Measurements from ENCODE around the gene ARHGAP35. TPM values are rescaled to one million over a fixed set of nuclear protein-coding genes. Genes with fewer than 3 reads are reported as not detected.
"Not testable (repeated sequence)": the region's sequence is repeated elsewhere in the genome, so short reads cannot be mapped to it uniquely, and the experiment has no call there.

Gene ARHGAP35
- total RNA-seq, 1 donor from 2014 or later, result 21.7 TPM

DNA sequence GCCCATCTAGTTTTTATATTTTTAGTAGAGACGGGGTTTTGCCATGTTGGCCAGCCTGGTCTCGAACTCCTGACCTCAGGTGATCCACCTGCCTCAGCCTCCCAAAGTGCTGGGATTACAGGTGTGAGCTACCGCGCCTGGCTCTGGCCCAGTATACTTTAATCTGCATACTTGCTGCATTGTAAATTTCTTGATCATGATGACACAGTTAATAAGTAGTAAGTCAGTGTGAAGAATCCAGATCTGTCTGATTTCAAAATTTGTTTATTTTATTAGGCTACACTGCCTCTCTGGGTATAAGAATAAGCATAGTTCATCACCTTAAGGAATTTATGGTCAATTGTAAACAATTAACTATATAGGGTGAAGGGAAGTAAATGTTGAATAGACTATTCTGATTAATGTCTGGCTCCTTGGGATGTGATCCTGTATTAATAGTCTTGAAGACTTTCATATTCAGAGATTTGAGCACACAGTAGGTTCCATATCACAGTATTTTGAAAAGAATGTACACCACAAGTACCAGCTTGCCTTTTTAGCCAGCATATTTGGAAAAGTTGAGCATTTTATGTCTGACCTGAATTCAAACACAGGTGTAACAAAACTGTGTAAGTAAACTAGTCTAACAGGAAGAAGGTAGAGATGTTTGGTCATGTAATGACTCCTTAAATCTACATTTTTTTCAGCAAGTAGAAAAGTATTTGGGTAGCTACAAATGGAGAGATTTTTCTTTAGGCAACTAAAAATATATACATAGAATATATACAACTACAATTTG is 7.4 kb downstream of the ARHGAP35 start:
- TF ChIP-seq CTCF (conservative IDR thresholded peaks at IDR 0.05; ENCODE audit: low read depth, low read length), result no peak

GRCh38 chr19:46871173-46871572 is 10.4 kb downstream of the ARHGAP35 start:
- DNase-seq (ENCODE audit: low read depth); H3K4me3 ChIP-seq (ENCODE audit: low read depth, low read length): not testable (repeated sequence)

More for the DNA sequence above, 7.4 kb downstream of the ARHGAP35 start:
- no peak for DNase-seq (ENCODE audit: low read depth)
- H3K4me3 ChIP-seq (ENCODE audit: low read depth, low read length), result no peak overlapping the region

GRCh38 chr19:46872967-46873366 is 12.2 kb downstream of the ARHGAP35 start:
- H3K4me3 ChIP-seq (ENCODE audit: low read depth, low read length), result no peak overlapping the region
- no peak for TF ChIP-seq CTCF (conservative IDR thresholded peaks at IDR 0.05; ENCODE audit: low read depth, low read length)
- no peak for DNase-seq (ENCODE audit: low read depth)

GRCh38 chr19:46875234-46875633 is 14.4 kb downstream of the ARHGAP35 start:
- no peak overlapping the region for H3K4me3 ChIP-seq (ENCODE audit: low read depth, low read length)
- no peak for TF ChIP-seq CTCF (conservative IDR thresholded peaks at IDR 0.05; ENCODE audit: low read depth, low read length)
- DNase-seq (ENCODE audit: low read depth), result no peak

GRCh38 chr19:46875657-46876056 is 14.9 kb downstream of the ARHGAP35 start:
- no peak for TF ChIP-seq CTCF (conservative IDR thresholded peaks at IDR 0.05; ENCODE audit: low read depth, low read length)
- H3K4me3 ChIP-seq (ENCODE audit: low read depth, low read length), result no peak overlapping the region
- no peak for DNase-seq (ENCODE audit: low read depth)

GRCh38 chr19:46878613-46879375 is 18.0 kb downstream of the ARHGAP35 start:
- no peak for TF ChIP-seq CTCF (conservative IDR thresholded peaks at IDR 0.05; ENCODE audit: low read depth, low read length)
- no peak overlapping the region for H3K4me3 ChIP-seq (ENCODE audit: low read depth, low read length)
- no peak for DNase-seq (ENCODE audit: low read depth)

GRCh38 chr19:46880431-46880830 is 19.6 kb downstream of the ARHGAP35 start:
- H3K4me3 ChIP-seq (ENCODE audit: low read depth, low read length), result no peak overlapping the region
- DNase-seq (ENCODE audit: low read depth), result no peak
- TF ChIP-seq CTCF (conservative IDR thresholded peaks at IDR 0.05; ENCODE audit: low read depth, low read length), result no peak

All from epithelial cell of proximal tubule (primary cell).